ENCODE results near the gene C3AR1.
A peak's percentile ranks its signal among the peaks of the same experiment; 100 is the strongest.
"Not testable (repeated sequence)": the region's sequence is repeated elsewhere in the genome, so short reads cannot be mapped to it uniquely, and the experiment has no call there.

The C3AR1 gene

GRCh38 chr12:8065991-8066594 is at the start of gene C3AR1:
C3AR1 (minus strand) TSS chr12:8066359; CDS start chr12:8060185, 6,174 bp downstream.
- no peak within 1 kb of the TSS for H3K27ac ChIP-seq

GRCh38 chr12:8113117-8113516 is 47.0 kb upstream of the C3AR1 start:
- H4K20me1 ChIP-seq, H3K4me1 ChIP-seq, H3K4me2 ChIP-seq, H3K27me3 ChIP-seq, H3K9ac ChIP-seq, H3K9me3 ChIP-seq, H3K4me3 ChIP-seq, H3K27ac ChIP-seq, H3K36me3 ChIP-seq: not testable (repeated sequence)

More at GRCh38 chr12:8065991-8066594, at the start of gene C3AR1:
- Histone ChIP-seq H3K36me3 (no peaks in the 10 kb centered on the region), H3K9ac (no peak within 1 kb of the TSS), H3K4me3 (no peak within 1 kb of the TSS), H3K4me2 (peak within 1 kb of the TSS; percentile 44), H3K9me3 (no peaks in the 10 kb centered on the region), H3K27me3 (no peaks in the 10 kb centered on the region), H4K20me1 (no peaks in the 10 kb centered on the region), H3K4me1 (peaks cover 14% of the 10 kb centered on the region)
- no peak for TF ChIP-seq Cebpa-rat (IDR thresholded peaks at IDR 0.05)

DNA sequence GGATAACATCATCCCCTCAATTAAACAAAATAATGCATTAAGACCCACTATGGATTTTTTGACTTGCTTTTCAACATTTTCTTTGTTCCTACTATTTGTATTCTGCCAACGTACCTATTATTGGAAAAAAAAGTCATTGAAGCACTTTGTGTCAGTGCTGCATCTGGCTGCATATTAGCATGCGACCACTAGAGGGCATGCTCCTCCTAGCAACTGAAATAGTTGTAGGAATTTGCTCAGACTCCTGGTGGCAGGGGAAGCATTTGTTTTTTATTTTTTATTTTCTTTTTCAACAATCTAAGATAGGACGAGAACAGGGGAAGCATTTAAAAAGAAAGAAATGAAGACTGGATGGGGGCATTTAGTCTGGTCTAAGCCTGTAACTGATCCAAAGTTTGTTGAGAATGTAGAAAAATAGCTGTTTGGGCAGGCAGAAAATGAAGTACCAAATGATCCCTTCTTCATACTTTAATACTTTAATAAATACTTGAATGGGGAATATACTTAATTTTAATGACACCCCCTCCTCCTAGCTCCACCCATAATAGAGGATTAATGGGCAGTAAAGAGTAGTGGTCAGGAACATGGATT is 42.7 kb upstream of the C3AR1 start:
- Histone ChIP-seq H4K20me1 (no peaks in the 10 kb centered on the region), H3K9ac (no peak overlapping the region), H3K27ac (no peak overlapping the region), H3K4me3 (no peak overlapping the region), H3K36me3 (peaks cover 17% of the 10 kb centered on the region), H3K27me3 (no peaks in the 10 kb centered on the region), H3K4me1 (no peaks in the 10 kb centered on the region), H3K4me2 (no peak overlapping the region), H3K9me3 (peaks cover 20% of the 10 kb centered on the region)
- no peak for TF ChIP-seq Cebpa-rat (IDR thresholded peaks at IDR 0.05)

- Histone ChIP-seq H4K20me1 (no peaks in the 10 kb centered on the region), H3K4me1 (no peaks in the 10 kb centered on the region), H3K4me2 (no peak overlapping the region), H3K27ac (no peak overlapping the region), H3K4me3 (no peak overlapping the region), H3K36me3 (peaks cover 57% of the 10 kb centered on the region), H3K9me3 (no peaks in the 10 kb centered on the region), H3K9ac (no peak overlapping the region), H3K27me3 (no peaks in the 10 kb centered on the region)
- no peak for TF ChIP-seq Cebpa-rat (IDR thresholded peaks at IDR 0.05)
Observed at GRCh38 chr12:8099235-8099634, 33.1 kb upstream of the C3AR1 start.

DNA sequence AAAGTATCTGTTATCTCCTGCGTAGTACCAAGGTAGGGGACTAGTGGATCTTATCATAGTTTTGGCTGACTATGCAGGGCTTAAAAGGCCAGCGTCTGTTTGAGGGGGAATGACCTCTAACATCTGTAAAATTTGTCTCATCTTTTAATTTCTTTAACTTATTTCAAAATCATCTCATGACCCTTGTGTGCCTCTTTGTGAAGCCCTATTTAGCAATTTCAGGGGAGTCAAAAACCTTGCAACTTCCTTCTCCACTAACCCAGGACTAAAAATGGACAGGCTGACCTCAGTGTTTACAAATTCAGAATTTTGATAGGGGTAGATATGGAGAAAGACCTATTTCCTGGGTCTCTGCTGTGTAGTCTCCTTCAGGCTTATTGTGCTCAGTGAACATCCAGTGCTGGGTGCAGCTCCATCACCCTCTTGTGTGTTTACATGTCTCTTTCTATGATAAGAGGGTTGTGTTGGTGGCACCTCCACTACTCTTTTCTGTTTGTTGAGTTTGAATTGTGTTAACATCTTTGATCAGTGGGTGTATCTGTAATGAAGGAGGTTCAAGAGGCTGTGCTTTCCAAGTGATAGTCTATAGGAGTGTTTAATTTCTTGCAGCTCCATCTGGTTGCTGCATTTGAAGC is 30.2 kb upstream of the C3AR1 start:
- peaks cover 86% of the 10 kb centered on the region for H3K36me3 ChIP-seq
- H3K4me1 ChIP-seq = no peaks in the 10 kb centered on the region
- peaks cover 9% of the 10 kb centered on the region; the same call in 1 of the 2 replicates for H4K20me1 ChIP-seq
- TF ChIP-seq Cebpa-rat (IDR thresholded peaks at IDR 0.05) = no peak
- no peak overlapping the region for H3K4me2 ChIP-seq
- no peak overlapping the region for H3K27ac ChIP-seq
- no peak overlapping the region for H3K9ac ChIP-seq
- H3K4me3 ChIP-seq = no peak overlapping the region
- H3K27me3 ChIP-seq = no peaks in the 10 kb centered on the region
- no peaks in the 10 kb centered on the region for H3K9me3 ChIP-seq

DNA sequence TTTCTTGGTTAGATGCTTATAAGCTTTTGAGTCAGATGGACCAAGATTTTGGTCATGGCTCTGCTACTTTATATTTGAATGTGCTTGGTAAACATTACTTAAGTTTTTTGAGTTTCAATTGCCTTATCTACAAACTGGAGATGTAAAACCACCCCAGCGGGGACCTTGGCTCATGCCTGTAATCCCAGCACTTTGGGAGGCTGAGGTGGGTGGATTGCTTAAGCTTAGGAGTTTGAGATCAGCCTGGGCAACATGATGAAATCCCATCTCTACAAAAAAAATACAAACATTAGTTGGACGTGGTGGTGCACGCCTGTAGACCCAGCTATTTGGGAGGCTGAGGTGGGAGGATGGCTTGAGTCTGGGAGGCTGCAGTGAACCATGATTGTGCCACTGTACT is 27.1 kb upstream of the C3AR1 start:
- no peak overlapping the region for H3K4me2 ChIP-seq
- no peak overlapping the region for H3K27ac ChIP-seq
- no peak overlapping the region for H3K9ac ChIP-seq
- H4K20me1 ChIP-seq = peaks cover 32% of the 10 kb centered on the region
- H3K36me3 ChIP-seq = peaks cover 92% of the 10 kb centered on the region
- no peaks in the 10 kb centered on the region for H3K9me3 ChIP-seq
- no peak overlapping the region for H3K4me3 ChIP-seq
- peaks cover 19% of the 10 kb centered on the region for H3K4me1 ChIP-seq
- no peak for TF ChIP-seq Cebpa-rat (IDR thresholded peaks at IDR 0.05)
- H3K27me3 ChIP-seq = no peaks in the 10 kb centered on the region

DNA sequence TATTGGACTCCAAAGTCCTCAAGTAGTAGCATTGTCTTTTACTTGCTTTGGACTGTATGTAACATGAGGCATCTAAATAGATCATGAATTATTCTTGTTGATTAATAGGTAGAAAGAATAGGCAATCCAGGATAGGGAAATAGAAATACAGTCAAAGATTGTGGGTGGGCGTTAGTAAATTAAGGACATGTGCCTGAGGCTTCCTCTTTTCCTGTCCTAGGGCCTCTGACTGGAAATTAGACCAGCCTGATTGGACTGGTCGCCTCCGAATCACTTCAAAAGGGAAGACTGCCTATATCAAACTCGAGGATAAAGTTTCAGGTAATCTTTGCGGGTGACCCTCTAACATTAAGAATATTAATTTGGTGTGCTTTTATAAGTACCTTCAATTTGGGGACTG is 23.6 kb upstream of the C3AR1 start:
- TF ChIP-seq Cebpa-rat (IDR thresholded peaks at IDR 0.05) = no peak
- H3K36me3 ChIP-seq = peaks cover 70% of the 10 kb centered on the region
- H3K9me3 ChIP-seq = no peaks in the 10 kb centered on the region
- H3K27me3 ChIP-seq = no peaks in the 10 kb centered on the region
- no peak overlapping the region for H3K9ac ChIP-seq
- peaks cover 64% of the 10 kb centered on the region for H4K20me1 ChIP-seq
- H3K4me3 ChIP-seq = no peak overlapping the region
- H3K4me1 ChIP-seq = peaks cover 52% of the 10 kb centered on the region
- H3K4me2 ChIP-seq = peak overlapping the region; percentile 69
- H3K27ac ChIP-seq = no peak overlapping the region

GRCh38 chr12:8089277-8089676 is 23.1 kb upstream of the C3AR1 start:
- Histone ChIP-seq H3K4me1 (peaks cover 57% of the 10 kb centered on the region), H3K36me3 (peaks cover 68% of the 10 kb centered on the region), H4K20me1 (peaks cover 69% of the 10 kb centered on the region), H3K4me2 (peak overlapping the region; percentile 69)
- not testable (repeated sequence) for H3K4me3 ChIP-seq, H3K9me3 ChIP-seq, H3K27ac ChIP-seq, H3K9ac ChIP-seq, H3K27me3 ChIP-seq

GRCh38 chr12:8088574-8088973 is 22.4 kb upstream of the C3AR1 start:
- H3K4me1 ChIP-seq = peaks cover 64% of the 10 kb centered on the region
- TF ChIP-seq Cebpa-rat (IDR thresholded peaks at IDR 0.05) = no peak
- H3K9ac ChIP-seq = peak overlapping the region; percentile 32; the same call in 1 of the 2 replicates
- H3K4me2 ChIP-seq = peak overlapping the region; percentile 69
- H3K9me3 ChIP-seq = no peaks in the 10 kb centered on the region
- H3K4me3 ChIP-seq = no peak overlapping the region
- H4K20me1 ChIP-seq = peaks cover 76% of the 10 kb centered on the region
- 0 out of 2 replicates have a peak overlapping the region, but pooled peaks have one; percentile 18 for H3K27ac ChIP-seq
- no peaks in the 10 kb centered on the region for H3K27me3 ChIP-seq
- H3K36me3 ChIP-seq = peaks cover 68% of the 10 kb centered on the region

- Histone ChIP-seq H3K9ac (no peak overlapping the region), H4K20me1 (peaks cover 82% of the 10 kb centered on the region), H3K27me3 (no peaks in the 10 kb centered on the region), H3K9me3 (no peaks in the 10 kb centered on the region), H3K27ac (no peak overlapping the region), H3K4me3 (no peak overlapping the region), H3K4me2 (peak overlapping the region; percentile 69), H3K4me1 (peaks cover 73% of the 10 kb centered on the region), H3K36me3 (peaks cover 59% of the 10 kb centered on the region)
- TF ChIP-seq Cebpa-rat (IDR thresholded peaks at IDR 0.05) = no peak
Observed at GRCh38 chr12:8087666-8088065, 21.5 kb upstream of the C3AR1 start.

DNA sequence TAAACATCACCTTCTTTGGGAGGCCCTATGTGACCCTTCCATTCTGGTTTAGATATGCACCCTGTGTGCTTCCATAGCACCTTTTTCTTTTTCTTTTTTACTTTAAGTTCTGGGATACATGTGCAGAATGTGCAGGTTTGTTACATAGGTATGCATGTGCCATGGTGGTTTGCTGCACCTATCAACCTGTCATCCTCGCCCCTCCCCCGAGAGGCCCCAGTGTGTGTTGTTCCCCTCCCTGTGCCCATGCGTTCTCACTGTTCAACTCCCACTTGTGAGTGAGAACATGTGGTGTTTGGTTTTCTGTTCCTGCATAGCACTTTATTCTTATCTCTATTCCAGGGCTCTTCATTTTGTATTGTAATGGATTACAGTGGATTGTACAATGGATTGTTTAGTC is 18.2 kb upstream of the C3AR1 start:
- not testable (repeated sequence) for H3K9ac ChIP-seq, H3K4me3 ChIP-seq

More for the DNA sequence above, 18.2 kb upstream of the C3AR1 start:
- H3K27me3 ChIP-seq, H3K27ac ChIP-seq, H3K9me3 ChIP-seq: not testable (repeated sequence)
- Histone ChIP-seq H4K20me1 (peaks cover 61% of the 10 kb centered on the region), H3K36me3 (peaks cover 26% of the 10 kb centered on the region), H3K4me1 (peaks cover 86% of the 10 kb centered on the region), H3K4me2 (peak overlapping the region; percentile 91)
